Peyer's patch (tissue), 4 donors: Measurements from ENCODE around the gene SAA1. TPM values are rescaled to one million over a fixed set of nuclear protein-coding genes. Genes with fewer than 3 reads are reported as not detected.

Source experiments
- DNase-seq, 3 donors: peaks; one replicate each; pipeline ENCODE4 v3.0.0-alpha.2; 2017 to 2019
- H3K27ac ChIP-seq, 4 donors: fragments of 200-600 bp; sonication (generic); one replicate each; pipeline ENCODE4 v1.5.1; 2016 to 2019
- H3K27me3 ChIP-seq, 2 donors: fragments of 200-600 bp; sonication (generic); one replicate each; pipeline ENCODE4 v1.5.1; 2019
- H3K36me3 ChIP-seq, 3 donors: fragments of 200-600 bp; sonication (generic); one replicate each; pipeline ENCODE4 v1.5.1; 2016 to 2019
- H3K4me1 ChIP-seq, 4 donors: fragments of 200-600 bp; sonication (generic); one replicate each; pipeline ENCODE4 v1.5.1; 2016 to 2019
- H3K4me3 ChIP-seq, 4 donors: fragments of 200-600 bp; sonication (generic); 1 replicate in 3 of 4; 2 replicates in 1 of 4; pipeline ENCODE4 v1.5.1; 2016 to 2019; ENCODE audit warnings: mild to moderate bottlenecking in 1 of 4
- H3K9me3 ChIP-seq, 4 donors: fragments of 200-600 bp; sonication (generic); one replicate each; pipeline ENCODE4 v1.5.1; 2016 to 2019; ENCODE audit warnings: mild to moderate bottlenecking in 1 of 4
- POLR2A ChIP-seq, 2 donors: fragments of 450-650 bp; IDR thresholded peaks; one replicate each; pipeline ENCODE4 v1.5.1; 2017; ENCODE audit warnings: antibody characterized with exemption in 2 of 2, mild to moderate bottlenecking in 2 of 2, moderate library complexity in 2 of 2
- total RNA-seq, 4 donors: library from RNA; depleted of rRNA; stranded (reverse); fragments of >200 nt; gene quantifications; one replicate each; pipeline ENCODE4 v1.1.0, GENCODE V29; 2016
- TF ChIP-seq, protein P1 (sequence below), 6 experiments: fragments of 450-650 bp in 4 of 6; fragments of 200-600 bp in 2 of 6; sonication (generic) in 1 of 6; IDR thresholded peaks; one replicate each; pipeline ENCODE4 v1.5.1; 2017 to 2019; ENCODE audit warnings: antibody characterized with exemption in 6 of 6, mild to moderate bottlenecking in 3 of 6, moderate library complexity in 1 of 6

The SAA1 gene
- total RNA-seq, 4 donors from 2014 or later: 4.7 TPM; not detected in 3

GRCh38 chr11:18294862-18295261 lies 28.8 kb downstream of the SAA1 start:
- Histone ChIP-seq H3K36me3 (peaks cover 0 to 83% (median 0%) of the 10 kb centered on the region in 3 donors), H3K4me1 (no peaks in the 10 kb centered on the region), H3K9me3 (no peaks in the 10 kb centered on the region), H3K27me3 (no peaks in the 10 kb centered on the region), H3K4me3 (no peak overlapping the region), H3K27ac (no peak overlapping the region)
- TF ChIP-seq, protein P1, sequence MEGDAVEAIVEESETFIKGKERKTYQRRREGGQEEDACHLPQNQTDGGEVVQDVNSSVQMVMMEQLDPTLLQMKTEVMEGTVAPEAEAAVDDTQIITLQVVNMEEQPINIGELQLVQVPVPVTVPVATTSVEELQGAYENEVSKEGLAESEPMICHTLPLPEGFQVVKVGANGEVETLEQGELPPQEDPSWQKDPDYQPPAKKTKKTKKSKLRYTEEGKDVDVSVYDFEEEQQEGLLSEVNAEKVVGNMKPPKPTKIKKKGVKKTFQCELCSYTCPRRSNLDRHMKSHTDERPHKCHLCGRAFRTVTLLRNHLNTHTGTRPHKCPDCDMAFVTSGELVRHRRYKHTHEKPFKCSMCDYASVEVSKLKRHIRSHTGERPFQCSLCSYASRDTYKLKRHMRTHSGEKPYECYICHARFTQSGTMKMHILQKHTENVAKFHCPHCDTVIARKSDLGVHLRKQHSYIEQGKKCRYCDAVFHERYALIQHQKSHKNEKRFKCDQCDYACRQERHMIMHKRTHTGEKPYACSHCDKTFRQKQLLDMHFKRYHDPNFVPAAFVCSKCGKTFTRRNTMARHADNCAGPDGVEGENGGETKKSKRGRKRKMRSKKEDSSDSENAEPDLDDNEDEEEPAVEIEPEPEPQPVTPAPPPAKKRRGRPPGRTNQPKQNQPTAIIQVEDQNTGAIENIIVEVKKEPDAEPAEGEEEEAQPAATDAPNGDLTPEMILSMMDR (IDR thresholded peaks at IDR 0.05): no peak
- no peak for TF ChIP-seq POLR2A (IDR thresholded peaks at IDR 0.05)
- DNase-seq: no peak

DNA sequence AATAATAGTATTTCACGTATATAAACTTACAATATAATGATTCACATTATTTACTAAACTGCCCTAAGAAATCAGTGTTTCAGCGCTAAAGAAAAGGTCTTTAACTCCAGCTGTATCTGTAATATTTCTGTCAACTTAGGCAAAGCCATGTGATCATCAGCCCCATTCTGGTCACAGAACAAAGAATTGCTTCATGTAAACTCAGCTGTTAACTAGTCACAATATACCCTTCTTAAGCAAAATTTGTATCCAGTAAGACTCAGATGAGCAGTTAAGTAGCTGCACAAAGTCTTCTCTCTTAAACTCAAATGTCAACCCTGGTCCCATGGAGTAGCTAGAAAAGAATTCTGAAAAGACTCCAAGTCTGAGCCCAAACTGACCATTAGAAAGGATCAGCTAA lies 29.3 kb downstream of the SAA1 start:
- TF ChIP-seq, protein P1 (IDR thresholded peaks at IDR 0.05): no peak
- TF ChIP-seq POLR2A (IDR thresholded peaks at IDR 0.05): no peak
- peaks cover 0 to 86% (median 0%) of the 10 kb centered on the region in 3 donors for H3K36me3 ChIP-seq
- no peak overlapping the region for H3K4me3 ChIP-seq

GRCh38 chr11:18299721-18300120 lies 33.7 kb downstream of the SAA1 start:
- no peaks in the 10 kb centered on the region for H3K9me3 ChIP-seq
- H3K36me3 ChIP-seq: peaks cover 0 to 71% (median 0%) of the 10 kb centered on the region in 3 donors
- H3K4me1 ChIP-seq: no peaks in the 10 kb centered on the region
- TF ChIP-seq, protein P1 (IDR thresholded peaks at IDR 0.05): no peak
- no peak for TF ChIP-seq POLR2A (IDR thresholded peaks at IDR 0.05)
- no peak overlapping the region for H3K4me3 ChIP-seq
- no peak for DNase-seq
- H3K27ac ChIP-seq: no peak overlapping the region
- no peaks in the 10 kb centered on the region for H3K27me3 ChIP-seq

More for the DNA sequence above, 29.3 kb downstream of the SAA1 start:
- no peaks in the 10 kb centered on the region for H3K27me3 ChIP-seq
- H3K4me1 ChIP-seq: no peaks in the 10 kb centered on the region
- H3K27ac ChIP-seq: no peak overlapping the region
- DNase-seq: no peak
- no peaks in the 10 kb centered on the region for H3K9me3 ChIP-seq

GRCh38 chr11:18304745-18305144 lies 38.7 kb downstream of the SAA1 start:
- no peak overlapping the region for H3K4me3 ChIP-seq
- no peaks in the 10 kb centered on the region for H3K9me3 ChIP-seq
- no peak for TF ChIP-seq POLR2A (IDR thresholded peaks at IDR 0.05)
- TF ChIP-seq, protein P1 (IDR thresholded peaks at IDR 0.05): no peak
- peak in 1 of 3 donors; percentile 77 for DNase-seq
- H3K36me3 ChIP-seq: peaks cover 0 to 65% (median 4%) of the 10 kb centered on the region in 3 donors
- no peaks in the 10 kb centered on the region for H3K27me3 ChIP-seq
- H3K27ac ChIP-seq: peak overlapping the region in 1 of 4 donors; percentile 65
- peaks cover 0 to 6% (median 0%) of the 10 kb centered on the region in 4 donors for H3K4me1 ChIP-seq

- Histone ChIP-seq H3K9me3 (no peaks in the 10 kb centered on the region), H3K4me3 (no peak overlapping the region), H3K27me3 (no peaks in the 10 kb centered on the region), H3K36me3 (peaks cover 0 to 54% (median 4%) of the 10 kb centered on the region in 3 donors), H3K4me1 (peaks cover 0 to 10% (median 0%) of the 10 kb centered on the region in 4 donors), H3K27ac (no peak overlapping the region)
- no peak for TF ChIP-seq POLR2A (IDR thresholded peaks at IDR 0.05)
- TF ChIP-seq, protein P1 (IDR thresholded peaks at IDR 0.05): no peak
- DNase-seq: no peak
Observed at GRCh38 chr11:18307461-18308139, 41.5 kb downstream of the SAA1 start.
